ENCODE results near the gene LGALS3BP.
A peak's percentile ranks its signal among the peaks of the same experiment; 100 is the strongest.

The LGALS3BP gene

DNA sequence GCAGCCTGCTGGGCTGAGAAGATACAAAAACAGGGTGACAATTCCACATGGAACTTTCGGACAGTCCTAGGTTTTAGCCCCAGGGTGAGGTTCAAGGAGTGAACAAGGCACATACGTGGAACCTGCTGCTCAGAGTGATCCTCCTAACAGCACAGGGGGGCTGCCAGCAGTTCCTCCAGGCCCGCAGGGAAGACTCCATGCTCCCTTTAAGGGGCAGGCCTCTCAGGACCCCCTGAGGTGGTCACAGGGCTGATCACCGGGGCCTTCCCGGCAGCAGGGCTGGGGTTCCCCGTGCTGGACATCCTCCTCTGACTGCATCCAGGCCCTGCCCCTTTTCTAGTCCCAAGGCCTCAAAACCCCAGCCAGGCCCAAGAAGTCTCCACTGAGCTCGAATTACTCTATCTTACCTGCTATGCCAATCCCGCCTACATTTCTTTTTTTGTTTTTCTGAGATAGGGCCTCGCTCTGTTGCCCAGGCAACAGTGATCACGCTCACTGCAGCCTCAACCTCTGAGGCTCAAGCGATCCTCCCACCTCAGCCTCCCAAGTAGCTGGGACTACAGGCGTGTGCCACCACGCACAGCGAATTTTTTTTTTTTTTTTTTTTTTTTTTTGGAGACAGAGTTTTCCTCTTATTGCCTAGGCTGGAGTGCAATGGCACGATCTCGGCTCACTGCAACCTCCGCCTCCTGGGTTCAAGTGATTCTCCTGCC lies 19.5 kb upstream of the LGALS3BP start:
- DNase-seq: no peak

DNA sequence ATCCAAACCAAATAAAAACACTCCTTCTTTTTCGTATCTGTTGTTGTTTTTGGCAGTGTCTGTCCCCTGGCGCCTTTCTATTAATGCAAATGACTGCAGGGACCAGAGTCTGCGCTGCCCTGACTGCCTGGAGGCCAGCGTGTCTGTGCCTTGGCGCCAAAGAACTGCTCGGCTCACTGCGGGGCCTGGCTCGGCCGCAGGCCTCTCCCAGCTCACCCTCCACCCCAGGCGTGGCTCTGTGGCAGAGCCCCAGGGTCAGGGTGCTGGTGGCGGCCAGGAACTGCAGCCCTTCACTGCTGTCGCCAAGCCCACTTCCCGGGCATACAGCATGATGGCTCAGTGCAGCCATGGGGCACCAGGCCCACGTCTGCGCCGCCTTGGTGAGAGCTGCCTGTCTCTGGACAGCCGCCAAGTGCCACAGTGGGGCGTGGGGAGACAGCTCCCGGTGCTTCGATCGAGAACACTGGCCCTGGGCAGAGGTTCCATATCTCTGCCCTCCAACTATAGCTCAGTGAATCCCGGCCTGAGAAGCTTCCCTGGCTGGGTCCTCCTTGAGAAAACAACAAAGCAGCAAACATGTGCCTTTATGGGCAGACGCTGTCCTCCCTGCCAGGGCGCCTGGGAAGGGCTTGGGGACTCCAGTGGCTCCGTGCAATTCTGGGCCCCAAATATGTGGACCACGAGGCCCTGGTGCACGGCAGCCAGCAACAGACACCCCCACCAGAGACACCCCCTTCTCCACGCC lies 18.8 kb upstream of the LGALS3BP start:
- peak; percentile 26 for DNase-seq

- no peak for DNase-seq
These were observed 18.2 kb upstream of the LGALS3BP start for GRCh38 chr17:78997881-78998280.

DNA sequence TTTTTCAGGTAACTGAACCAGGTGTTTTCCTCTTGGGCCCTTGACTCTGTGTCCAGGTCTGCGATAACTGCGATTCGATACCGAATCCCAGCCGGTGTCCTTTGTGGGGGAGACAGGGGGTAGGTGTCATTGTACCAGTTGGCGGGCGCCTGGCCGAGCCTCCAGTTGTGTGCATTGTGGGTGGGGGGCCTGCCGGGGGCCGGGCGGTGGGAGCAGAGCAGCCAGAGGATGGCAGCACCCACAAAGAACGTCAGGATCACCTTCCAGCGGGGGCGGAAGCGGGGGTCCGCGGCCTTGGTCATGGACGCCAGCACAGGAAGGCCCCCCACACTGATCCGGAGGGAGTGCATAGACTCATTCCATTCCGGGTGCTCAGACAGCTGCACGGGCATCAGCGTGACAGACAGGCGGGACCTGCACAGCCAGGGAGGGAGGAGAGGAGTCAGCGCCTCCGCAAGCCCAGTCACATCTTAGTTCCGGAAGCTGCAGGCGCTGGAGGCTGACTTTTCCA lies 17.6 kb upstream of the LGALS3BP start:
- DNase-seq: peak; percentile 19

DNA sequence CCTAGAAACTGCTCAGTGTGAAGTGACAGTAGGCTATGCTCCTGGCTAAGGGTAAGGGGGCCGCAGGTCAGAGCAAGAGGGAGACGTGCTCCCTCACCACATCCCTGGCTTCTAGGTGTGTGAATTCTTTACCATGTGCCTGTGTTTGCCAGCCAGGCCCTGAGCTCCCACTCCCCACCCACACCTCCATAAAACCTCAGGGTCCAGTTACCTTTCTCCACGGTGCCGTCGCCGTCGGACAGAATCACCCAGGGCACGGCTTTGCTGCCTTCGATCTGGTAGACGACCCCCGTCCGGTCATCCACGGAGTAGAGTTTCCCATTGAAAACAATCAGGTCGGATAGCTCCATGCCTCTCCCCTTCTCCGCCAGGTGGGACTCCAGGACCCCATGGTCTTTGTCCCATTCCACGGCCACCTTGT lies 17.1 kb upstream of the LGALS3BP start:
- no peak for DNase-seq

DNA sequence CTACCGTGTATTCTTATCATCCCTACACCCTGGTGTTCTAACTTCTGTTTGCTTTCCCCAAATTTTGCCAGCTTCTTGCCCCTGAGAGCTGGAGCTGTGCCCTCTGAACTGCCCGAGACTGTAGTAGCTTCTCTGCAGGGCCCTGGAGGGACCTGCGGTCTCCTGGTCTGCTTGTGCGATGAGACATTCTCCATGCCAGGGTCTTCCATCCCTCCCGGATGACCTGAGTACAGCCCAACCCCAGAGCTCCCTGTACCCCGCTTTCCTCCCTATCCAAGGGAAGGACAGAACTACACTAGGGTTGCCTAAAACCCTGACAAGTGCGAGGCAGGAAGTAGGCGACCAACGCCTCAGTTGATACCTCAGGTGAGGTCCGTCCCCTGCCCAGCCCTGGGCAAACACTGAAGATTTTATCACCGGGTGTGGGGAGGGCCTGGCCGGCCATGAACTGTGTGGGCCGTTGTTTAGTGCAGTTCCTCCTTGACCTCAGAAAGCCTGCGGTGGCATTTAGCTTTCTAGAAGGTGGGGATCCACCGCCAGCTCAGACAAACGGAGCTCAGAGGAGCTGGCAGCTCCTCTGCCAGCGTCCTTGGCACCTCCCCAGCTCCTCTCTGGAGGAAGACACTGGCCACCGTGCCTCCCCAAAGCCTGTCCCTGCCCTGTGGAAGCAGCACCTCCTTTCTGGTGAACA lies 16.2 kb upstream of the LGALS3BP start:
- DNase-seq: peak; percentile 43

- DNase-seq: no peak
These were observed 15.5 kb upstream of the LGALS3BP start for GRCh38 chr17:78995022-78995760.

DNA sequence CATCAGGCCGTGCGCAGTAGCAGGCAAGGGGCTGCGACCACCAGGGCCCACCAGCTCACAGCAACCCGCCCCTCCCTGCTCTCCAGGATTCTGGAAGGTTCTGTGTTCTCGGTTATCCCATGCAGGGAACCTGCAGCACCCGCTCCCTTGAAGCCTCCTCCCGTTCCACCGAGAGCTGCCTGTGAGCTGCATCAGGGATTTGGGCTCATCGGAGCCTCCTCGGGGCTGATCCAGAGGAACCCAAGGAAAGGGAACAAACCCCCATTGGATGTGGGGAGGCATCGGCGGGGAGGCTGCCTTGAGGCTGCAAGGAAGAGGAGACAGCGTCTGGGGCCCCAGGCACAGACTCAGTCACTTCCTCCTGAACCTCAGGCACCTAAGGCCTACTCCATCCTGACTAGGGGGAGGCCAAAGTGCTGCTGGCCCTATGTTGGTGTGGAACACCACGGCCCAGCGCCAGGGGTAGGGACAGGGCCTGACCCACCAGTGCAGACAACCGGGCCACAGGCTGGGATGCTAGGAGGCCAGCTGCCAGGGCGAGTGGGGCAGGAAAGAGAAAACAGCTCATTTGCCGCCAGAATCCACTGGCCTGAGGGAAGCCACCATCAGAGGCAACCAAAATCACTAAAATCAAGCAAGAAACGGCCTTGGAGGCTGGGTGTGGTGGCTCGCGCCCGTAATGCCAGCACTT lies 14.4 kb upstream of the LGALS3BP start:
- DNase-seq: peak; percentile 15

DNA sequence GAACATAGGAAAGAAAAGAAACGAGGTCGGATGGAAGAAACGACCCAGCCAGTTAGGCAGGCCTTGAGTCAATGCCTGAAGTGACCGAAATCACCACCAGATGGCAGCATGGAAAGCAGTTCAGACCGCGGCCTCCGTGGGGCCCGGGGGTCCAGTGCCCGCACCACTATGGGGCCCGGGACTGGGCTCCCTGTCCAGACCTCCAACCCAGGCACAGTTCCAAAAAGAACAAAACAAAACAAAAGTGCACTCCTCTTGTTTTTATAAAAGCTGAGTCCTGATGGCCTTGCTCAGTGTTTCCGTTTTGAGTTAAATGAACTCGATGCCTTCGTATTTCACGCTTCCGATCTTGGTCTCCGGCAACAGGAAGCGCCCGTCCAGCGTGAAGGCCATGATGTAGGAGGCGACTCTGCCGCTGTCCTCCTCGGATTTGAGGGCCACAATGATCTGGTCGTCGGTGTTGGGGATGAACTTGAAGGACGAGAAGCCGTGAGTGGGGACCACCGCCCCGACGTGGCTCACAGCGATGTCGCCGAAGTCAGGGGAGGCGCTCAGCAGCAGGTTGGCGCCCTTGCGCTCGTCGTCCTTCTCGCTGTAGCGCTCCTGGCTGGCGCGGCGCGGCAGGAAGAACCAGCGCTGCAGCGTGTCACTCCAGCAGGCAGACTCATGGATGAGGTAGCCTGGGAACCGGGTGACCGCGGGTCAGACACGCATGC lies 13.7 kb upstream of the LGALS3BP start:
- peak; percentile 50 for DNase-seq

DNA sequence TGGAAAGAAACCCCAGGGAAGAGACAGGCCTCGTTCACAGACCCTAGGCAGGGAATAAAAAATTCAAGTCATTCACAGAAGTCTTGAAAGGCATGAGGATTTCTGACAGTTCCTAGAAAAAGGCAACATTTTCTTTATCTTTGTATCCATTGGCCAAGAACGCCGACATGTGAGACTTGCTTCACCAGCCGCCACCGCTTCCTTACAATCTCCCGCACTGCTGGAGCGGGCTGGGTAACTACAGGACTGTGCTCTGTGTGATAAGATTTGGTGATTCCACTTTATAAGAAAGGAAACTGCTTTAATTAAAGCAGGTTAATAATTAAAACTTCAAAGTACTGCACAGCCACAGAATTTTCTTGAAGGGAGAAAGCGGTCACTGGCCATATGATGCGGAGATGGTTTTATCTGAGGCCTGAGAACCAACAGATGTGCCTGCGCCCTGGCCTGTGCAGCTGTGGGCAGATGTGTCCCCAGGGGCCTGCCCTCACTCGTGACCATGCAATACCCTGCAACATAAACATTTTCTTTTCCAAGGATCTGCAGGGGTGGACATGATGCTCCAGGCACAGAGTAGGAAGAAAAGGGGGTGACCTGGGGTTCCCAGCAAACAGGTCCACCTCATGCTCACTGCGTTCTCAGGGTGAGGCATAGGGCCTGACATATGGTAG lies 13.0 kb upstream of the LGALS3BP start:
- DNase-seq: no peak

GRCh38 chr17:78991906-78992532 lies 12.3 kb upstream of the LGALS3BP start:
- peak; percentile 15 for DNase-seq

GRCh38 chr17:78991017-78991738 lies 11.5 kb upstream of the LGALS3BP start:
- DNase-seq: no peak

DNA sequence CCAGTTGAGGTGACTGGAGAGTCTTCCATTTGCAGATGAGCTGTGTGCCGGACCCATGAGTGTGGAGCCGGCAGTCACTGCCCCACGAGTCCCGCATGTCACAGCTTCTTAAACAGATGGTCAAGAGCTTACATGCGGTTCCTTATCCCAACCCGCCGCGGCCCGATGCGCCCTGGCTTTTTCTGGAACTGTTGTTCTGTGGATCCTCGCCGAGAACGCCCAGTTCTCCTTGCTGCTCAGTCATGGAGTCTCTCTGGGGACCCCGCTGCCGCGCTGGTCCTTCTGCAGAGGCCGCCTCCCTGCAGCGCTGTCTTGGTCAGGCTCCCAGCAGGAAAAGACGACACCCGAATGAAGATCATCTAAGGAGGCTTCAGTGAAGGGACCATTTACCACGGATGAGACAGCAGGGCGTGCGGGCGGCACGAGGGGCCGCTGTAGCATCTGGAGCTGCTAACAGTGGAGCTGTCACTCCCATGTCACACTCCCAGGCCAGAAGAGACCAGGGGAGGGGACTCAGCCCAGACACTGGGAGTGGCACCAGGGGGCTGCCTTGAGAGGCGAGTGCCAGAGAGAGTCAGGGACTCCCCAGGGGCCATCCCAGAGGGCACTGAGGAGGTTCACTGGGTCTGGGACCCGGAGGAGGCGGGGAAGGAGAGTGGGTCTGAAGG lies 10.8 kb upstream of the LGALS3BP start:
- DNase-seq: no peak

DNA sequence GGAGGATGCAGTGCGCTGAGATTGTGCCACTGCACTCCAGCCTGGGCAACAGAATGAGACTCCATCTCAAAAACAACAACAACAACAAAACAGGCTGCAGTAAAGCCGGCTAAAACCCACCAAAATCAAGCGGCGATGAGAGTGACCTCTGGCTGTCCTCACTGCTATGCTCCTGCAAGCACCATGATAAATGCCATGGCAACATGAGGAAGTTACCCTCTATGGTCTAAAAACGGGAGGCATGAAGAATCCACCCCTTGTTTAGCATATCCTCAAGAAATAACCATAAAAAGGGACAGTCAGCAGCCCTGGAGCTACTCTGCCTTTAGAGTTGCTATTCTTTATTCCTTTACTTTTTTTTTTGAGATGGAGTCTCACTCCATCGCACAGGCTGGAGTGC lies 8.4 kb upstream of the LGALS3BP start:
- no peak for DNase-seq

GRCh38 chr17:78986649-78987328 lies 7.1 kb upstream of the LGALS3BP start:
- DNase-seq: no peak

- no peak for DNase-seq
These were observed 6.4 kb upstream of the LGALS3BP start for GRCh38 chr17:78986048-78986648.

- no peak for DNase-seq
These were observed 5.7 kb upstream of the LGALS3BP start for GRCh38 chr17:78985395-78985794.
